ENCODE results near the gene KIF26A. TPM values are rescaled to one million over a fixed set of nuclear protein-coding genes. Genes with fewer than 3 reads are reported as not detected.
"Not testable (repeated sequence)": the region's sequence is repeated elsewhere in the genome, so short reads cannot be mapped to it uniquely, and the experiment has no call there.

Gene KIF26A
- total RNA-seq, 1 donor from 2014 or later, result 6.3 TPM

GRCh38 chr14:104219731-104220214 lies 81.4 kb downstream of the KIF26A start:
- ATAC-seq (ENCODE audit: poor library complexity) (no peak), DNase-seq (no peak)
- intact Hi-C loops (cut with DNase I), result no loop called here

- DNase-seq, result no peak
- no peak for ATAC-seq (ENCODE audit: poor library complexity)
- intact Hi-C loops (cut with DNase I), result no loop called here
Measured at GRCh38 chr14:104220215-104221070, 82.1 kb downstream of the KIF26A start.

GRCh38 chr14:104221071-104221625 lies 82.8 kb downstream of the KIF26A start:
- ATAC-seq (ENCODE audit: poor library complexity) (no peak), DNase-seq (no peak)
- intact Hi-C loops (cut with DNase I), result no loop called here

- ATAC-seq (ENCODE audit: poor library complexity) (no peak), DNase-seq (no peak)
- intact Hi-C loops (cut with DNase I), result no loop called here
Measured at GRCh38 chr14:104221636-104222369, 83.4 kb downstream of the KIF26A start.

DNA sequence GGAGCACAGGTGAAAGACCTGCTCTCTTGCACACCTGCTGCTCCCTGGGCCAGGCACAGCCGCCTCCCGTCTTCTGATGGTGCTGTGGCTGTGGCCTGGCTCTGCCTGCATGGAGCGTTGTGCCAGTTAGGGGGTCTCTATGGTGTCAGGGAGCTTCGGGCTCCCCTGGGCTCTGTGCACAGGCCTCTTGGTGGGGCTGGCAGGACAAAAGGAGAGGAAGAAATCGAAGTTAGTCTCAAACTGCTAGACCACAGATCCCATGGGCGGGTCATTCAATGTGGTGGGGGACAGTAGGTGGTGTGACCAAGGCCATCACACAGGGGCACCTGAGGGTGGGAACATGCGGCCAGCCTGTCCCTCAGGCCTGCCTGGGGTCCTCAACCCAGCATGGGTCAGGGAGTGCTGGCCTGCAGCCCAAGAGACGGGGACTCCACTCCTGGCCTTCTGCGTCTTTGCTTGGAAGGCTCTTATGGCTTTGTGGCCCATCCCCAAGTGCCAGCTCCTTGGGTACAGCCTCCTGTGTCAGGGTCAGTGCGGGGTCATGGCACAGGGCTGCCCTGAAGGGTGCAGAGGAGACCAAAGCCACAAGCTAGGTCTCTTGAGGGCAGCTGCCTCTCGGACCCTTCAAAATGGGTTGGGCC lies 84.1 kb downstream of the KIF26A start:
- DNase-seq, result no peak
- intact Hi-C loops (cut with DNase I), result no loop called here
- ATAC-seq (ENCODE audit: poor library complexity), result no peak

DNA sequence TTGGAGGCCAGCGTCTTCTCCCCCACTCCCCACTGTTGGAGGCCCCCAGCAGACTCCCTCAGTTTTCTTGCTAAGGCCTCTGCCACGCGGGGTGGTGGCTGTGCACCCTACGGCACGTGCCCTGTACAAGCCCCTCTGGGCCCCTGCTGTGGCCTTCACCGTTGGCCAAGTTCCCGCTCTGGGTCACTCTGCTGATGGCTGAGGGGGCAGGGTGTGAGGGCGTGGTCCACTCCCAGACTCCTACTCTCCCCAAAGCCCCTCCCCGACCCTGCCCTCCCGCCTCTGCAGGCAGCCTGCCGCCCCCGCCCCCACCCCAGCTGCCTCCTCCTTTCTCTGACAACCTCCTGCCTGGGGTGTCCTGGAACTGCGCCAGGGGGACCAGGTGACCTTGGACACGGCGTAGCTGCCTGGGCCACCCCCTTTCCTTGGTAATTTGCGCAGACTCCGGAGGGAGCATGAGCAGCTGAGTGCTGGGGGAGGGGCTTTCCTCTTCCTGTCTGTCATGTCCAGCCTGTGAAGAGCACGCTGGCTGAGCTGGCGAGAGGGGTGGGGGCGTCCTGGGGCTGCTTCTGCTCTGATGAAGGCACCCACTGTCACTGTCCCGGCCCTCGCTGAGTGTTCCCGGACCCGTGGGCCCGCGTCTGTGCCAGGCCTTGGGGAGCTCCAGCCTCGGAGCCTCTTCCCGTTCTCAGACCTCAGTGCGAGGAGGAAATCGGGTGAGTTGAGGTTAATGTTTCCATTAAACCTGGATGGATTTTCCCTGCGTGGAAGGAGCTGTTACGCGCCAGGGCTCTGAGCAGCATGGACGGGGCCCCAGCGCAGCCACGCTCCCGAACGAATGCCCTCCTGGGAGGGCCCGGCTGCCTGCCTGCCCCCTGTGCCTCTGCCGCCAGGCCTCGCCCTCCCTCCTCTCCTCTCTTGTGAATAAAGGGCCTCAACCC lies 85.0 kb downstream of the KIF26A start:
- peak; percentile 25 for ATAC-seq (ENCODE audit: poor library complexity)

DNA sequence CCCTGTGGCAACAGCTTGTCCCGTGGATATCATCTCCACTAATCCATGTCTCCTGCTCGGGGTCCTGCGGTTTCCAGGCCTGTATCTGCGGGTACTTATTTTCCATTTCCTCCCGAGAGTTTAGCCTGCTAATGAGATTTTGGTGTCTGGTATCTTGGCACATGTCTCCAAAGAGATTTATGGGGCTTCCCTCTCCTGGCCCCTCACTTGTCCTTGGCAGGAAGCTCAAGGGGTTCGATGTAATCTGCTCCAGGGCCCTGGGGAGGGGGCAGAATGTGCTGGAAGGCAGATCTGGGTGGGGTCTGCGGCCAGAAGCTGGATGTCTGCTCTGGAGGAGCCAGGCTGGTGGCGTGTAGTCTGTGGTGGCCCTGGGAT lies 85.7 kb downstream of the KIF26A start:
- no peak for DNase-seq

More for the DNA sequence above, 85.0 kb downstream of the KIF26A start:
- DNase-seq, result no peak
- intact Hi-C loops (cut with DNase I), result no loop called here

GRCh38 chr14:104224506-104225277 lies 86.3 kb downstream of the KIF26A start:
- intact Hi-C loops (cut with DNase I), result no loop called here
- DNase-seq (no peak), ATAC-seq (ENCODE audit: poor library complexity) (no peak)

More for the DNA sequence above, 85.7 kb downstream of the KIF26A start:
- ATAC-seq (ENCODE audit: poor library complexity), result no peak
- intact Hi-C loops (cut with DNase I), result no loop called here

DNA sequence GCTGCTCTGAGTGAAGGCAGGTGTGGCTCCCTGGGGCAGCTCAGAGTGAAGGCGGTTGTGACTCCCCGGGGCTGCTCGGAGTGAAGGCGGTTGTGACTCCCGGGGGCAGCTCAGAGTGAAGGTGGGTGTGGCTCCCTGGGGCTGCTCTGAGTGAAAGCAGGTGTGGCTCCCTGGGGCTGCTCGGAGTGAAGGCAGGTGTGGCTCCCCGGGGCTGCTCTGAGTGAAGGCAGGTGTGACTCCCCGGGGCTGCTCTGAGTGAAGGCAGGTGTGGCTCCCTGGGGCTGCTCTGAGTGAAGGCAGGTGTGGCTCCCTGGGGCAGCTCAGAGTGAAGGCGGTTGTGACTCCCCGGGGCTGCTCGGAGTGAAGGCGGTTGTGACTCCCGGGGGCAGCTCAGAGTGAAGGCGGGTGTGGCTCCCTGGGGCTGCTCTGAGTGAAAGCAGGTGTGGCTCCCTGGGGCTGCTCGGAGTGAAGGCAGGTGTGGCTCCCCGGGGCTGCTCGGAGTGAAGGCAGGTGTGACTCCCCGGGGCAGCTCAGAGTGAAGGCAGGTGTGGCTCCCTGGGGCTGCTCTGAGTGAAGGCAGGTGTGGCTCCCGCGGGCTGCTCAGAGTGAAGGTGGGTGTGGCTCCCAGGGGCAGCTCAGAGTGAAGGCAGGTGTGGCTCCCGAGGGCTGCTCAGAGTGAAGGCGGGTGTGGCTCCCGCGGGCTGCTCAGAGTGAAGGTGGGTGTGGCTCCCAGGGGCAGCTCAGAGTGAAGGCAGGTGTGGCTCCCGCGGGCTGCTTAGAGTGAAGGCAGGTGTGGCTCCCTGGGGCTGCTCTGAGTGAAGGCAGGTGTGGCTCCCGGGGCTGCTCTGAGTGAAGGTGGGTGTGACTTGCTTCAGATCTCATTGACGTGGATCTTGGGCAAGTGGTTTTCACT lies 87.1 kb downstream of the KIF26A start:
- intact Hi-C loops (cut with DNase I); ATAC-seq (ENCODE audit: poor library complexity); DNase-seq: not testable (repeated sequence)

GRCh38 chr14:104226421-104227383 lies 88.3 kb downstream of the KIF26A start:
- no peak for DNase-seq
- no peak for ATAC-seq (ENCODE audit: poor library complexity)
- intact Hi-C loops (cut with DNase I), result no loop called here

GRCh38 chr14:104227806-104228205 lies 89.4 kb downstream of the KIF26A start:
- intact Hi-C loops (cut with DNase I), result no loop called here
- no peak for DNase-seq
- no peak for ATAC-seq (ENCODE audit: poor library complexity)

DNA sequence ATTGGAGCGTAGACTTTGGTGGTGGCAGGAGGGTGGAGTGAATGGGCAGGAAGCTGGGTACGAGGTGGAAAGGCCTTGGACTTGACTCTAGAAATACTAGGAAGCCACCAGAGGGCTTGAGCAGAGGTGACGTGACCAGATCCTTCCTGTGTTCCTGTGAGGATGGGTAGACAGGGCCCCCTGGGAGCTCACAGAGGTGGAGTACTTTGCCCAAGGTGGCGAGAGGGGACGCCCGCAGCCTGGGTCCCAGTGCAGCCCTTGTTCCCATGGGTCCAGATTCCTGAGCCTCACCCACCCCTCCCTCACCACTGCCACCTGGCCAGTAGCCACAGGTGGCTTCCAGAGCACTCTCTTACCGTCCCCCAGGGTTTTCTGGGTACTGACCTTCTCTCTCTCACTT lies 89.8 kb downstream of the KIF26A start:
- intact Hi-C loops (cut with DNase I), result no loop called here
- ATAC-seq (ENCODE audit: poor library complexity), result no peak

GRCh38 chr14:104228716-104229533 lies 90.5 kb downstream of the KIF26A start:
- intact Hi-C loops (cut with DNase I), result no loop called here
- no peak for ATAC-seq (ENCODE audit: poor library complexity)
- no peak for DNase-seq

More for the DNA sequence above, 89.8 kb downstream of the KIF26A start:
- DNase-seq, result no peak

DNA sequence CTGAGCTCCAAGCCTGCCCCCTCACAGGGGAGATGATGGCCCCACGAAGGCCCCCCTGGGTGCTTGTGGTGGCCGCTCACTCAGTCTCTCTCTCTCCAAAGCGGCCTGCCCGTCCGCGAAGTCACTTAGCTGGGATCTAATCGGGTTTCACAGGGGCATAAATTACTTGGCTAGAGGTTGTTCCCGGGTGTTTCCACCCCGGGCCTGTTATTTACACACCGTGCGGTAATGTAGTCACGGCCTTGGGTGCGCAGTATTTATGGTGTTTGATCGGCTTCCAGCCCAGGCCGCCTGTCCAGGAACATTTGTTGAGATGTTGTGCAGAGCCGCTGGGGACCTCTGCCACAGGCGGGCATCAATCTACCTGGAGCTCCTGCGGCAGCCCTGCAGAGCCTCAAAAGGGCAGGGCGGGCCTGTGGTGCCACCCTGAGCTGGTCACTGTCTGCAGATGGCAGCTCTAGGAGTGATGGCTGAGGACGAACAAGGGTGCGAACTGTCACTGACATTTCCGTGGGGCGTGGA lies 91.2 kb downstream of the KIF26A start:
- no peak for ATAC-seq (ENCODE audit: poor library complexity)
- intact Hi-C loops (cut with DNase I), result no loop called here
- no peak for DNase-seq

Data from Right ventricle myocardium superior (tissue), 1 donor.